OCI-LY1 (cell line): ENCODE measurements around the gene AATK.

ENCODE experiments used
- H2AFZ ChIP-seq: fragments of 200-600 bp; sonication (generic), shearing (Covaris generic); 2 replicates; pipeline ENCODE4 v1.6.0; 2014; ENCODE audit warnings: antibody characterized with exemption, mild to moderate bottlenecking, low read length
- H3F3A ChIP-seq: fragments of 200-600 bp; sonication (generic), shearing (Covaris generic); 2 replicates; pipeline ENCODE4 v1.6.0; 2014; ENCODE audit warnings: mild to moderate bottlenecking, antibody characterized with exemption, low read length, moderate library complexity; ENCODE audit not compliant: insufficient read depth
- H3K27ac ChIP-seq: fragments of 200-600 bp; sonication (generic); 2 replicates; pipeline ENCODE4 v1.5.1; 2014; ENCODE audit warnings: low read length, mixed run types, mild to moderate bottlenecking, low read depth; ENCODE audit not compliant: poor library complexity, severe bottlenecking
- H3K27me3 ChIP-seq: fragments of 200-600 bp; sonication (generic); 2 replicates; pipeline ENCODE4 v1.6.0; 2014; ENCODE audit warnings: antibody characterized with exemption, mild to moderate bottlenecking, low read length, moderate library complexity; ENCODE audit not compliant: insufficient read depth
- H3K36me3 ChIP-seq: fragments of 200-600 bp; sonication (generic); 2 replicates; pipeline ENCODE4 v1.6.1; 2014; ENCODE audit warnings: mild to moderate bottlenecking, antibody characterized with exemption, low read length, moderate library complexity, mixed read lengths; ENCODE audit not compliant: insufficient read depth
- H3K4me1 ChIP-seq: fragments of 200-600 bp; sonication (generic); 2 replicates; pipeline ENCODE4 v1.5.1; 2014; ENCODE audit warnings: mild to moderate bottlenecking, low read length, moderate library complexity; ENCODE audit not compliant: insufficient read depth, severe bottlenecking
- H3K4me2 ChIP-seq: fragments of 200-600 bp; sonication (generic), shearing (Covaris generic); 2 replicates; pipeline ENCODE4 v1.6.1; 2014; ENCODE audit warnings: low read length
- H3K4me3 ChIP-seq: fragments of 200-600 bp; sonication (generic); 2 replicates; pipeline ENCODE4 v1.5.1; 2014; ENCODE audit warnings: low read length, low read depth, mild to moderate bottlenecking, mixed read lengths; ENCODE audit not compliant: poor library complexity, severe bottlenecking
- H3K79me2 ChIP-seq: fragments of 200-600 bp; shearing (Covaris generic); 2 replicates; pipeline ENCODE4 v1.6.1; 2016; ENCODE audit warnings: mixed run types, low read length, mixed read lengths; ENCODE audit not compliant: insufficient read depth
- H3K9ac ChIP-seq: fragments of 200-600 bp; sonication (generic), shearing (Covaris generic); 2 replicates; pipeline ENCODE4 v1.6.1; 2014; ENCODE audit warnings: mild to moderate bottlenecking, low read length, mixed read lengths
- H3K9me2 ChIP-seq: fragments of 200-600 bp; sonication (generic), shearing (Covaris generic); 2 replicates; pipeline ENCODE4 v1.6.1; 2014; ENCODE audit warnings: low read depth, mild to moderate bottlenecking, low read length, mixed read lengths
- H3K9me3 ChIP-seq: fragments of 200-600 bp; shearing (Covaris generic); 2 replicates; pipeline ENCODE4 v1.6.1; 2014; ENCODE audit warnings: low read length, mixed read lengths
- H4K20me1 ChIP-seq: fragments of 200-600 bp; sonication (generic), shearing (Covaris generic); 2 replicates; pipeline ENCODE4 v1.6.0; 2016; ENCODE audit warnings: mild to moderate bottlenecking, low read length; ENCODE audit not compliant: insufficient read depth
- EZH2 ChIP-seq: fragments of 200-600 bp; sonication (generic), shearing (Covaris generic); IDR thresholded peaks from 2 replicates; pipeline ENCODE4 v1.8.0; 2017; ENCODE audit warnings: borderline replicate concordance, mixed run types, mild to moderate bottlenecking, antibody characterized with exemption, low read length, moderate library complexity, mixed read lengths
- TF ChIP-seq, protein P1 (sequence below): fragments of 200-600 bp; sonication (generic), shearing (Covaris generic); IDR thresholded peaks from 2 replicates; pipeline ENCODE4 v1.5.1; 2017; ENCODE audit warnings: mild to moderate bottlenecking, antibody characterized with exemption, low read length, moderate library complexity, mixed read lengths

AATK gene

DNA sequence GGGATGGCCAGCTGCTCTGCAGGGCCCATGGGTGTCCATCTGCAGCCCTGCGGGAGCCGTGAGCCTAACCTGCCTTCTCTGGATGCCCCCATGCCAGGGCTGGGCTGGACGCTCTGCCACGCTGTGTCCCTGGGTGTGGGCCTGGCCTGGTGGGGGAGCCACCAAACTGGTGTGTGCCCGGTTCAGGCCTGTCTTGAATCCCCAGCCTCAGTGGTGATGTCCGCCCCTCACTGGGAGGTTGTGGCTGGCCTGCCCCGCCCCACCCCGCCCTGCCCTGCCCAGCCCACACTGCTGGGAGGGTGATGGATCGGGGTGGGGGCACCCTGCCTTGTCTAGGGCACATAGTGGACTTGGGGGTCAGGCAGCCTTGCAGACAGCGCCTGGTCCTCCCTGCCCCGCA is 50.8 kb downstream of the AATK start:
- Histone ChIP-seq H3K27me3 (no peaks in the 10 kb centered on the region; the same call in 1 of the 2 replicates), H3K9ac (no peak overlapping the region), H3K9me3 (no peaks in the 10 kb centered on the region), H3K9me2 (no peaks in the 10 kb centered on the region), H4K20me1 (no peaks in the 10 kb centered on the region), H3K4me3 (no peak overlapping the region), H3K79me2 (no peaks in the 10 kb centered on the region), H3K4me2 (no peak overlapping the region), H3K4me1 (no peaks in the 10 kb centered on the region), H2AFZ (no peak overlapping the region), H3F3A (no peaks in the 10 kb centered on the region), H3K27ac (no peak overlapping the region), H3K36me3 (no peaks in the 10 kb centered on the region)
- TF ChIP-seq, protein P1, sequence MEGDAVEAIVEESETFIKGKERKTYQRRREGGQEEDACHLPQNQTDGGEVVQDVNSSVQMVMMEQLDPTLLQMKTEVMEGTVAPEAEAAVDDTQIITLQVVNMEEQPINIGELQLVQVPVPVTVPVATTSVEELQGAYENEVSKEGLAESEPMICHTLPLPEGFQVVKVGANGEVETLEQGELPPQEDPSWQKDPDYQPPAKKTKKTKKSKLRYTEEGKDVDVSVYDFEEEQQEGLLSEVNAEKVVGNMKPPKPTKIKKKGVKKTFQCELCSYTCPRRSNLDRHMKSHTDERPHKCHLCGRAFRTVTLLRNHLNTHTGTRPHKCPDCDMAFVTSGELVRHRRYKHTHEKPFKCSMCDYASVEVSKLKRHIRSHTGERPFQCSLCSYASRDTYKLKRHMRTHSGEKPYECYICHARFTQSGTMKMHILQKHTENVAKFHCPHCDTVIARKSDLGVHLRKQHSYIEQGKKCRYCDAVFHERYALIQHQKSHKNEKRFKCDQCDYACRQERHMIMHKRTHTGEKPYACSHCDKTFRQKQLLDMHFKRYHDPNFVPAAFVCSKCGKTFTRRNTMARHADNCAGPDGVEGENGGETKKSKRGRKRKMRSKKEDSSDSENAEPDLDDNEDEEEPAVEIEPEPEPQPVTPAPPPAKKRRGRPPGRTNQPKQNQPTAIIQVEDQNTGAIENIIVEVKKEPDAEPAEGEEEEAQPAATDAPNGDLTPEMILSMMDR = no peak
- no peak for TF ChIP-seq EZH2

DNA sequence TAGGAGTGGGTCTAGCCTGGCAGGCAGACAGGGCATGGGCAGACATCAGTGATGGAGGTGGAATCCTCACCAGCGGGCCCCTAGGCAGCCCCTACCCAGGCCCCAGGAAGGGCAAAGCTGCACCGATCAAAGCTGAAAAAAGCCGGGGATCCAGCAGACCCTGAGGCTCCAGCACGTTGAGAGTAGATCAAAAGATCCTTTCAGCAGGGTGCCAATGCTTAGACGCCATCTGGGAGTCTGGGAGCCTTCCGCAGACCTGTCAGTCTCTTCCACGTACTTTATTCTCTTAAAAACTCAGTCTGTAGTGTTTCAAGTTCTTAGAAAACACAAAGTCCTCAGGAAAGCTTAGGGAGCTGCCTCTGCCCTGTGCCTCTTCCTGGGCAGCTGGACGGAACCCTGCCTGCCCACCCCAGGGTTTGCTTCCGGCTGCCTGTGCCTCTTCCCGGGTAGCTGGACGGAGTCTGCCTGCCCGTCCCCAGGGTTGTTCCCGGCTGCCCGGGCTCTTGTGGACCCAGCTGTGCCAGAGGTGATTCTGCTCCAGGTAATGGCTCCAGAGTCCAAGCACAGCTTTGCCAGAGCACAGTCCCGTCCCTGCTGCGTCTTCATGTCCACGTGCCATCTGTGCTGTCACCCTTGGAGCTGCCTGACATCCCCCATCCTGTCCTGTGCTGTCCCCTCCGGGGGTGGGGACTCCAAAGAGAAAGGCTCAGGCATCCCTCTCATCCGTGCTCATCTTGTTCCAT is 51.5 kb downstream of the AATK start:
- H3K9me3 ChIP-seq = no peaks in the 10 kb centered on the region
- H3K9ac ChIP-seq = no peak overlapping the region
- no peaks in the 10 kb centered on the region for H3K4me1 ChIP-seq
- H3K9me2 ChIP-seq = no peaks in the 10 kb centered on the region
- H3K27ac ChIP-seq = no peak overlapping the region
- no peaks in the 10 kb centered on the region; the same call in 1 of the 2 replicates for H3K27me3 ChIP-seq
- no peak overlapping the region for H2AFZ ChIP-seq
- H3K4me3 ChIP-seq = no peak overlapping the region
- H3K36me3 ChIP-seq = no peaks in the 10 kb centered on the region
- no peaks in the 10 kb centered on the region for H4K20me1 ChIP-seq
- TF ChIP-seq, protein P1 = no peak
- no peak for TF ChIP-seq EZH2
- H3K4me2 ChIP-seq = no peak overlapping the region
- H3F3A ChIP-seq = no peaks in the 10 kb centered on the region
- H3K79me2 ChIP-seq = no peaks in the 10 kb centered on the region

DNA sequence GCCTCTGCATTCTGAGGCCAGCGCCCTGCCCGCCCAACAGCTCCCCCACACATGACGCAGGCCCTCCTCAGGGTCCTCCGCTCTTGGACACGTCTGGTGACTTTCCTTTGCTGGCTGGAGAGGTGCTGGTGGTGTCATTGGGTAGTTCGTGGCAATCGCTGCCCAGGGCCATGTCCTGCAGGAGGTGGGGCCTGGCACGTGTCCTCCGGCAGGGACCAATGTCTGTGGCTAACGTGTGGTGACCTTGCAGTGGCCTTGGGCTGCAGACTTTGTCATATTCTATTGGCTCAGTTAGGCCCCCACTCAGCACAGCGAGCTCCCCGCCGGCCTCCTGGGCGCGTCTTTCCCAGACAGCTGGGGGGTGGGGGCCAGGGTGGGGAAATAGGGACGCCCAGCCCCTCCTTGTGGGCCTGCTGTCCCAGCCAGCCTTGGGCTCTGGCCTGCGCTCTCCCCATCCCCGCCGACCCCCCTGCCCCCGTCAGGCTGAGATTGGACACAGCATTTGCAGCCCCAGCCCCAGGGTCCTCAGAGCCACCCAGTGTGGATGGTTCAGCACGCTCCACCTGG is 52.8 kb downstream of the AATK start:
- Histone ChIP-seq H2AFZ (no peak overlapping the region), H3K79me2 (no peaks in the 10 kb centered on the region), H3K4me2 (no peak overlapping the region), H3K4me1 (no peaks in the 10 kb centered on the region), H3K36me3 (no peaks in the 10 kb centered on the region), H3K4me3 (no peak overlapping the region), H3K27me3 (no peaks in the 10 kb centered on the region; the same call in 1 of the 2 replicates), H3K9me2 (no peaks in the 10 kb centered on the region), H3K9me3 (no peaks in the 10 kb centered on the region), H3F3A (no peaks in the 10 kb centered on the region), H3K9ac (no peak overlapping the region), H3K27ac (no peak overlapping the region), H4K20me1 (no peaks in the 10 kb centered on the region)
- TF ChIP-seq EZH2 = no peak
- TF ChIP-seq, protein P1 = no peak
